HepG2 (cell line): ENCODE measurements around the gene ZACN. TPM values are rescaled to one million over a fixed set of nuclear protein-coding genes. Genes with fewer than 3 reads are reported as not detected.

Experiments used
- AFF4 ChIP-seq: sonication (generic); formaldehyde crosslinking; IDR thresholded peaks from 2 replicates; pipeline ENCODE4 v1.4.0; 2020; ENCODE audit warnings: missing genetic modification reagents
- ARID3A ChIP-seq: IDR thresholded peaks from 2 replicates; pipeline ENCODE4 v1.6.1; 2012; ENCODE audit warnings: low read depth, low read length, improper control_type of control experiment
- ATAD3A ChIP-seq: sonication (generic); formaldehyde crosslinking; IDR thresholded peaks from 2 replicates; pipeline ENCODE4 v1.4.0; 2020; ENCODE audit warnings: missing genetic modification reagents
- CCDC6 ChIP-seq: sonication (generic); formaldehyde crosslinking; IDR thresholded peaks from 2 replicates; pipeline ENCODE4 v1.8.1; 2022; ENCODE audit warnings: mild to moderate bottlenecking, missing genetic modification reagents, moderate library complexity
- FOXJ3 ChIP-seq: sonication (generic); formaldehyde crosslinking; IDR thresholded peaks from 2 replicates; pipeline ENCODE4 v1.4.0; 2020; ENCODE audit warnings: missing genetic modification reagents, mild to moderate bottlenecking, borderline replicate concordance
- LCORL ChIP-seq, 2 experiments: fragments of 450-650 bp in 1 of 2; sonication (generic) in 1 of 2; formaldehyde crosslinking in 1 of 2; IDR thresholded peaks; 2 replicates each; pipeline versions ENCODE4 v1.5.0 to v1.6.1; 2017 to 2020; ENCODE audit warnings: antibody characterized with exemption in 1 of 2, missing genetic modification reagents in 1 of 2
- MED13 ChIP-seq: sonication (generic); formaldehyde crosslinking; IDR thresholded peaks from 2 replicates; pipeline ENCODE4 v1.5.0; 2020; ENCODE audit warnings: missing genetic modification reagents
- RFXAP ChIP-seq: sonication (generic); formaldehyde crosslinking; IDR thresholded peaks from 2 replicates; pipeline ENCODE4 v1.4.0; 2020; ENCODE audit warnings: missing genetic modification reagents, borderline replicate concordance
- SKI ChIP-seq: fragments of 450-650 bp; IDR thresholded peaks from one replicate; pipeline ENCODE4 v1.6.1; 2018; ENCODE audit warnings: mild to moderate bottlenecking; ENCODE audit not compliant: partially characterized antibody
- SRSF1 ChIP-seq: fragments of 200-400 bp; formaldehyde crosslinking; optimal IDR thresholded peaks from 2 replicates; pipeline ENCODE3; 2017; ENCODE audit warnings: mild to moderate bottlenecking, low read depth, low read length, moderate library complexity
- TFAP4 ChIP-seq: sonication (generic); IDR thresholded peaks from 2 replicates; pipeline ENCODE4 v1.6.1; 2016; ENCODE audit warnings: low read depth, borderline replicate concordance
- TFDP2 ChIP-seq: sonication (generic); formaldehyde crosslinking; IDR thresholded peaks from 2 replicates; pipeline ENCODE4 v1.4.0; 2020; ENCODE audit warnings: missing genetic modification reagents
- ZBTB3 ChIP-seq: sonication (generic); formaldehyde crosslinking; IDR thresholded peaks from 2 replicates; pipeline ENCODE4 v1.4.0; 2020; ENCODE audit warnings: low read depth, mild to moderate bottlenecking, moderate library complexity, missing genetic modification reagents, borderline replicate concordance
- ZBTB7A ChIP-seq: sonication (generic); formaldehyde crosslinking; IDR thresholded peaks from 2 replicates; pipeline ENCODE4 v1.8.0; 2022; ENCODE audit warnings: mild to moderate bottlenecking, missing genetic modification reagents
- ZFX ChIP-seq: sonication (generic); formaldehyde crosslinking; IDR thresholded peaks from 2 replicates; pipeline ENCODE4 v1.4.0; 2020; ENCODE audit warnings: mild to moderate bottlenecking, low read depth, missing genetic modification reagents, moderate library complexity
- ZFYVE20 ChIP-seq: sonication (generic); formaldehyde crosslinking; IDR thresholded peaks from 2 replicates; pipeline ENCODE4 v1.8.0; 2023; ENCODE audit warnings: low read depth, mild to moderate bottlenecking, moderate library complexity, missing genetic modification reagents, borderline replicate concordance
- ZNF567 ChIP-seq: sonication (generic); formaldehyde crosslinking; IDR thresholded peaks from 2 replicates; pipeline ENCODE4 v1.8.1; 2023; ENCODE audit warnings: mild to moderate bottlenecking, missing genetic modification reagents, borderline replicate concordance
- ZNF589 ChIP-seq: sonication (generic); formaldehyde crosslinking; conservative IDR thresholded peaks from 2 replicates; pipeline ENCODE4 v1.8.0; 2022; ENCODE audit warnings: mild to moderate bottlenecking, moderate library complexity, missing genetic modification reagents
- ZNF678 ChIP-seq: sonication (generic); formaldehyde crosslinking; IDR thresholded peaks from 2 replicates; pipeline ENCODE4 v1.4.0; 2020; ENCODE audit warnings: mild to moderate bottlenecking, missing genetic modification reagents
- ZNF703 ChIP-seq: sonication (generic); formaldehyde crosslinking; IDR thresholded peaks from 2 replicates; pipeline ENCODE4 v1.5.1; 2020; ENCODE audit warnings: missing genetic modification reagents, mild to moderate bottlenecking, moderate library complexity, borderline replicate concordance
- ZNF781 ChIP-seq: sonication (generic); formaldehyde crosslinking; IDR thresholded peaks from 2 replicates; pipeline ENCODE4 v1.5.1; 2020; ENCODE audit warnings: borderline replicate concordance, mild to moderate bottlenecking, missing genetic modification reagents; ENCODE audit errors: not compliant biosample characterization
- polyA plus RNA-seq, 8 experiments: library from polyadenylated mRNA; depleted of rRNA in 3 of 8; stranded (reverse) in 7 of 8; unstranded in 1 of 8; fragments of >200 nt; fragmentation: Illumina TruSeq in 4 of 8; extraction: Trizol in 4 of 8; gene quantifications; 2 replicates each; pipeline versions ENCODE4 v1.2.1 to v1.2.3, GENCODE V29; 2011 to 2016; ENCODE audit warnings: low read depth in 4 of 8, missing spikeins in 1 of 8, mixed read lengths in 1 of 8; ENCODE audit not compliant: insufficient read depth in 1 of 8
- total RNA-seq, 5 experiments: library from RNA; depleted of rRNA; stranded (reverse); fragments of >200 nt; fragmentation: Illumina TruSeq; extraction: Trizol; gene quantifications; 2 replicates each; pipeline ENCODE4 v1.2.3, GENCODE V29; 2016; ENCODE audit warnings: low read depth in 1 of 5

ZACN gene
- total and polyA plus RNA-seq, 2 of the 13 experiments (the other 11 are each of a cell fraction or from before 2014, with no cell fraction given) = 0.11 to 0.15 TPM

GRCh38 chr17:76072148-76072858 lies 6.7 kb upstream of the ZACN start, which contains the start of gene SRP68 (continued):
- no peak for TF ChIP-seq ARID3A
- TF ChIP-seq ZNF589 (CRISPR knock-in tag) = 0 out of 2 replicates have a peak, but pooled peaks have one; percentile 74
- peak; percentile 76; the same call in 1 of the 2 replicates for TF ChIP-seq ZBTB7A (CRISPR knock-in tag)
- peak; percentile 90 for TF ChIP-seq SKI
- TF ChIP-seq TFDP2 = peak; percentile 91
- TF ChIP-seq ZNF678 (CRISPR knock-in tag) = peak; percentile 86
- peak; percentile 81; the same call in 1 of the 2 replicates for TF ChIP-seq RFXAP (CRISPR knock-in tag)
- peak; percentile 100 for TF ChIP-seq ZFX (CRISPR knock-in tag)
- TF ChIP-seq AFF4 (CRISPR knock-in tag) = no peak
- peak; percentile 33; the same call in 1 of the 2 replicates for TF ChIP-seq CCDC6 (CRISPR knock-in tag)
- peak; percentile 37; the same call in 1 of the 2 replicates for TF ChIP-seq MED13 (CRISPR knock-in tag)
- peak; percentile 75 for TF ChIP-seq ZNF781 (CRISPR knock-in tag)
- no peak for TF ChIP-seq LCORL (IDR thresholded peaks at IDR 0.05)
- peak; percentile 61; the same call in 1 of the 2 replicates for TF ChIP-seq LCORL (CRISPR knock-in tag; IDR thresholded peaks at IDR 0.05)
- no peak for TF ChIP-seq ATAD3A
- TF ChIP-seq ZFYVE20 (CRISPR knock-in tag) = 0 out of 2 replicates have a peak, but pooled peaks have one; percentile 87
- TF ChIP-seq SRSF1 = no peak
- TF ChIP-seq TFAP4 = peak; percentile 44; the same call in 1 of the 2 replicates
- TF ChIP-seq ZBTB3 = 0 out of 2 replicates have a peak, but pooled peaks have one; percentile 50
- TF ChIP-seq ZNF567 (CRISPR knock-in tag) = peak; percentile 46; the same call in 1 of the 2 replicates
- peak; percentile 92; the same call in 1 of the 2 replicates for TF ChIP-seq ZNF703 (CRISPR knock-in tag)
- no peak for TF ChIP-seq FOXJ3 (CRISPR knock-in tag)
